Fibroblast of peridontal ligament (primary cell): ENCODE measurements around the gene FHAD1.

Experiments used
- DNase-seq: peaks from one replicate; pipeline ENCODE4 v3.0.0-alpha.2; 2010; ENCODE audit errors: extremely low read depth

FHAD1 gene

GRCh38 chr1:15218287-15219279 lies 28.4 kb upstream of the FHAD1 start:
- DNase-seq: no peak

GRCh38 chr1:15219280-15220023 lies 27.6 kb upstream of the FHAD1 start:
- DNase-seq: no peak

- no peak for DNase-seq
Observed at GRCh38 chr1:15220024-15220392, 27.0 kb upstream of the FHAD1 start.

- no peak for DNase-seq
Observed at GRCh38 chr1:15220825-15221431, 26.1 kb upstream of the FHAD1 start.

GRCh38 chr1:15222653-15223303 lies 24.2 kb upstream of the FHAD1 start:
- no peak for DNase-seq

GRCh38 chr1:15224259-15224869 lies 22.7 kb upstream of the FHAD1 start:
- no peak for DNase-seq

GRCh38 chr1:15224974-15225373 lies 22.0 kb upstream of the FHAD1 start:
- no peak for DNase-seq

- DNase-seq: no peak
Observed at GRCh38 chr1:15225461-15225860, 21.6 kb upstream of the FHAD1 start.

GRCh38 chr1:15226388-15227255 lies 20.4 kb upstream of the FHAD1 start:
- no peak for DNase-seq

- no peak for DNase-seq
Observed at GRCh38 chr1:15229707-15230131, 17.3 kb upstream of the FHAD1 start.

- DNase-seq: no peak
Observed at GRCh38 chr1:15231714-15232201, 15.3 kb upstream of the FHAD1 start.

GRCh38 chr1:15233689-15234088 lies 13.3 kb upstream of the FHAD1 start:
- no peak for DNase-seq

- no peak for DNase-seq
Observed at GRCh38 chr1:15236321-15236721, 10.7 kb upstream of the FHAD1 start.

GRCh38 chr1:15236746-15237145 lies 10.3 kb upstream of the FHAD1 start:
- DNase-seq: no peak

- no peak for DNase-seq
Observed at GRCh38 chr1:15238789-15239188, 8.2 kb upstream of the FHAD1 start.

- DNase-seq: no peak
Observed at GRCh38 chr1:15242766-15243165, 4.3 kb upstream of the FHAD1 start.

- no peak for DNase-seq
Observed at GRCh38 chr1:15243275-15244043, 3.6 kb upstream of the FHAD1 start.

GRCh38 chr1:15244813-15245212 lies 2.2 kb upstream of the FHAD1 start:
- no peak for DNase-seq

- no peak for DNase-seq
Observed at GRCh38 chr1:15245593-15246360, 1.2 kb upstream of the FHAD1 start.
